ENCODE data around the gene CXCR1.
"Not testable (repeated sequence)": the region's sequence is repeated elsewhere in the genome, so short reads cannot be mapped to it uniquely, and the experiment has no call there.

The CXCR1 gene

GRCh38 chr2:218186355-218186766 lies 19.6 kb upstream of the CXCR1 start:
- Histone ChIP-seq H3K27me3 (ENCODE audit: low read depth, low read length) (no peaks in the 10 kb centered on the region), H3K9me3 (ENCODE audit: control insufficient read depth in 1 of 2, low read length in 2 of 2) (no peaks in the 10 kb centered on the region), H3K27ac (ENCODE audit: low read length) (peak overlapping the region; percentile 11), H3K4me3 (ENCODE audit: low read depth in 1 of 2, low read length in 2 of 2) (no peak overlapping the region), H3K36me3 (ENCODE audit: control insufficient read depth in 1 of 2, insufficient read depth in 2 of 2, low read length in 2 of 2) (no peaks in the 10 kb centered on the region), H3K4me1 (ENCODE audit: control insufficient read depth in 1 of 2, insufficient read depth in 2 of 2, low read length in 2 of 2) (peaks cover 8 to 26% of the 10 kb centered on the region in 2 donors)

GRCh38 chr2:218184331-218184730 lies 17.6 kb upstream of the CXCR1 start:
- Histone ChIP-seq H3K36me3 (ENCODE audit: control insufficient read depth in 1 of 2, insufficient read depth in 2 of 2, low read length in 2 of 2) (no peaks in the 10 kb centered on the region), H3K4me3 (ENCODE audit: low read depth in 1 of 2, low read length in 2 of 2) (no peak overlapping the region), H3K27ac (ENCODE audit: low read length) (no peak overlapping the region), H3K4me1 (ENCODE audit: control insufficient read depth in 1 of 2, insufficient read depth in 2 of 2, low read length in 2 of 2) (peaks cover 8 to 31% of the 10 kb centered on the region in 2 donors), H3K27me3 (ENCODE audit: low read depth, low read length) (no peaks in the 10 kb centered on the region), H3K9me3 (ENCODE audit: control insufficient read depth in 1 of 2, low read length in 2 of 2) (no peaks in the 10 kb centered on the region)

- peaks cover 0 to 5% of the 10 kb centered on the region in 2 donors for H3K4me1 ChIP-seq (ENCODE audit: control insufficient read depth in 1 of 2, insufficient read depth in 2 of 2, low read length in 2 of 2)
- no peaks in the 10 kb centered on the region for H3K27me3 ChIP-seq (ENCODE audit: low read depth, low read length)
- H3K9me3 ChIP-seq (ENCODE audit: control insufficient read depth in 1 of 2, low read length in 2 of 2): no peaks in the 10 kb centered on the region
- no peak overlapping the region for H3K4me3 ChIP-seq (ENCODE audit: low read depth in 1 of 2, low read length in 2 of 2)
- no peaks in the 10 kb centered on the region for H3K36me3 ChIP-seq (ENCODE audit: control insufficient read depth in 1 of 2, insufficient read depth in 2 of 2, low read length in 2 of 2)
- H3K27ac ChIP-seq (ENCODE audit: low read length): no peak overlapping the region
Measured at GRCh38 chr2:218180467-218181114, 13.8 kb upstream of the CXCR1 start.

GRCh38 chr2:218179782-218180181 lies 13.0 kb upstream of the CXCR1 start:
- Histone ChIP-seq H3K27ac (ENCODE audit: low read length) (no peak overlapping the region), H3K9me3 (ENCODE audit: control insufficient read depth in 1 of 2, low read length in 2 of 2) (no peaks in the 10 kb centered on the region), H3K36me3 (ENCODE audit: control insufficient read depth in 1 of 2, insufficient read depth in 2 of 2, low read length in 2 of 2) (no peaks in the 10 kb centered on the region), H3K27me3 (ENCODE audit: low read depth, low read length) (no peaks in the 10 kb centered on the region), H3K4me1 (ENCODE audit: control insufficient read depth in 1 of 2, insufficient read depth in 2 of 2, low read length in 2 of 2) (peaks cover 0 to 5% of the 10 kb centered on the region in 2 donors), H3K4me3 (ENCODE audit: low read depth in 1 of 2, low read length in 2 of 2) (no peak overlapping the region)

- no peak overlapping the region for H3K27ac ChIP-seq (ENCODE audit: low read length)
- no peaks in the 10 kb centered on the region for H3K9me3 ChIP-seq (ENCODE audit: control insufficient read depth in 1 of 2, low read length in 2 of 2)
- no peak overlapping the region for H3K4me3 ChIP-seq (ENCODE audit: low read depth in 1 of 2, low read length in 2 of 2)
- H3K36me3 ChIP-seq (ENCODE audit: control insufficient read depth in 1 of 2, insufficient read depth in 2 of 2, low read length in 2 of 2): no peaks in the 10 kb centered on the region
- H3K4me1 ChIP-seq (ENCODE audit: control insufficient read depth in 1 of 2, insufficient read depth in 2 of 2, low read length in 2 of 2): no peaks in the 10 kb centered on the region
- H3K27me3 ChIP-seq (ENCODE audit: low read depth, low read length): no peaks in the 10 kb centered on the region
Measured at GRCh38 chr2:218172845-218173244, 6.1 kb upstream of the CXCR1 start.

GRCh38 chr2:218171744-218172143 lies 5.0 kb upstream of the CXCR1 start:
- H3K36me3 ChIP-seq (ENCODE audit: control insufficient read depth in 1 of 2, insufficient read depth in 2 of 2, low read length in 2 of 2); H3K27me3 ChIP-seq (ENCODE audit: low read depth, low read length); H3K4me1 ChIP-seq (ENCODE audit: control insufficient read depth in 1 of 2, insufficient read depth in 2 of 2, low read length in 2 of 2); H3K27ac ChIP-seq (ENCODE audit: low read length); H3K9me3 ChIP-seq (ENCODE audit: control insufficient read depth in 1 of 2, low read length in 2 of 2); H3K4me3 ChIP-seq (ENCODE audit: low read depth in 1 of 2, low read length in 2 of 2): not testable (repeated sequence)

- Histone ChIP-seq H3K27ac (ENCODE audit: low read length) (no peak overlapping the region), H3K27me3 (ENCODE audit: low read depth, low read length) (no peaks in the 10 kb centered on the region), H3K9me3 (ENCODE audit: control insufficient read depth in 1 of 2, low read length in 2 of 2) (no peaks in the 10 kb centered on the region), H3K4me1 (ENCODE audit: control insufficient read depth in 1 of 2, insufficient read depth in 2 of 2, low read length in 2 of 2) (no peaks in the 10 kb centered on the region), H3K36me3 (ENCODE audit: control insufficient read depth in 1 of 2, insufficient read depth in 2 of 2, low read length in 2 of 2) (no peaks in the 10 kb centered on the region), H3K4me3 (ENCODE audit: low read depth in 1 of 2, low read length in 2 of 2) (no peak overlapping the region)
Measured at GRCh38 chr2:218169757-218170546, 3.2 kb upstream of the CXCR1 start.

- no peaks in the 10 kb centered on the region for H3K4me1 ChIP-seq (ENCODE audit: control insufficient read depth in 1 of 2, insufficient read depth in 2 of 2, low read length in 2 of 2)
- no peak overlapping the region for H3K4me3 ChIP-seq (ENCODE audit: low read depth in 1 of 2, low read length in 2 of 2)
- no peaks in the 10 kb centered on the region for H3K36me3 ChIP-seq (ENCODE audit: control insufficient read depth in 1 of 2, insufficient read depth in 2 of 2, low read length in 2 of 2)
- no peaks in the 10 kb centered on the region for H3K9me3 ChIP-seq (ENCODE audit: control insufficient read depth in 1 of 2, low read length in 2 of 2)
- no peaks in the 10 kb centered on the region for H3K27me3 ChIP-seq (ENCODE audit: low read depth, low read length)
- no peak overlapping the region for H3K27ac ChIP-seq (ENCODE audit: low read length)
Measured at GRCh38 chr2:218168635-218169462, 2.1 kb upstream of the CXCR1 start.

GRCh38 chr2:218168016-218168415 lies 1.3 kb upstream of the CXCR1 start:
- no peak overlapping the region for H3K4me3 ChIP-seq (ENCODE audit: low read depth in 1 of 2, low read length in 2 of 2)
- no peaks in the 10 kb centered on the region for H3K27me3 ChIP-seq (ENCODE audit: low read depth, low read length)
- H3K27ac ChIP-seq (ENCODE audit: low read length): no peak overlapping the region
- no peaks in the 10 kb centered on the region for H3K4me1 ChIP-seq (ENCODE audit: control insufficient read depth in 1 of 2, insufficient read depth in 2 of 2, low read length in 2 of 2)
- H3K36me3 ChIP-seq (ENCODE audit: control insufficient read depth in 1 of 2, insufficient read depth in 2 of 2, low read length in 2 of 2): no peaks in the 10 kb centered on the region
- no peaks in the 10 kb centered on the region for H3K9me3 ChIP-seq (ENCODE audit: control insufficient read depth in 1 of 2, low read length in 2 of 2)

- Histone ChIP-seq H3K27ac (ENCODE audit: low read length) (no peak overlapping the region), H3K4me3 (ENCODE audit: low read depth in 1 of 2, low read length in 2 of 2) (no peak overlapping the region), H3K9me3 (ENCODE audit: control insufficient read depth in 1 of 2, low read length in 2 of 2) (no peaks in the 10 kb centered on the region), H3K27me3 (ENCODE audit: low read depth, low read length) (no peaks in the 10 kb centered on the region), H3K36me3 (ENCODE audit: control insufficient read depth in 1 of 2, insufficient read depth in 2 of 2, low read length in 2 of 2) (no peaks in the 10 kb centered on the region), H3K4me1 (ENCODE audit: control insufficient read depth in 1 of 2, insufficient read depth in 2 of 2, low read length in 2 of 2) (no peaks in the 10 kb centered on the region)
Measured at GRCh38 chr2:218162814-218163213, 3.9 kb downstream of the CXCR1 start.

GRCh38 chr2:218161644-218162043 lies 5.1 kb downstream of the CXCR1 start:
- H3K27me3 ChIP-seq (ENCODE audit: low read depth, low read length): no peaks in the 10 kb centered on the region
- H3K36me3 ChIP-seq (ENCODE audit: control insufficient read depth in 1 of 2, insufficient read depth in 2 of 2, low read length in 2 of 2): no peaks in the 10 kb centered on the region
- no peaks in the 10 kb centered on the region for H3K9me3 ChIP-seq (ENCODE audit: control insufficient read depth in 1 of 2, low read length in 2 of 2)
- no peaks in the 10 kb centered on the region for H3K4me1 ChIP-seq (ENCODE audit: control insufficient read depth in 1 of 2, insufficient read depth in 2 of 2, low read length in 2 of 2)
- no peak overlapping the region for H3K27ac ChIP-seq (ENCODE audit: low read length)
- no peak overlapping the region for H3K4me3 ChIP-seq (ENCODE audit: low read depth in 1 of 2, low read length in 2 of 2)

Data from muscle layer of duodenum (tissue), 2 donors.